ENCODE measurements around the gene ZG16. TPM values are rescaled to one million over a fixed set of nuclear protein-coding genes. Genes with fewer than 3 reads are reported as not detected.
"Not testable (repeated sequence)": the region's sequence is repeated elsewhere in the genome, so short reads cannot be mapped to it uniquely, and the experiment has no call there.

The ZG16 gene
- total RNA-seq, 1 experiment from 2014 or later: not detected

DNA sequence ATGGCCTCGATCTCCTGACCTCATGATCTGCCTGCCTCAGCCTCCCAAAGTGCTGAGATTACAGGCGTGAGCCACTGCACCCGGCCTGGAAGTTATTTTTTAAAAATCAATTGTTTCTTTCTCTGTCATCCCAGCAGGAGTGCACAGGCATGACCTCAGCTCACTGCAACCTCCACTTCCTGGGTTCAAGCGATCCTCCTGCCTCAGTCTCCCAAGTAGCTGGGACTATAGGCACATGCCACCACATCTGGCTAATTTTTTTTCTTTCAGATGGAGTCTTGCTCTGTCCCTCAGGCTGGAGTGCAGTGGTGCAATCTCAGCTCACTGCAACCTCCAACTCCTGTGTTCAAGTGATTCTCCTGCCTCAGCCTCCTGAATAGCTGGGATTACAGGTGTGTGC lies 9.1 kb downstream of the ZG16 start:
- not testable (repeated sequence) for DNase-seq (ENCODE audit: low read depth)

GRCh38 chr16:29789775-29790182 lies 11.7 kb downstream of the ZG16 start:
- no peak for DNase-seq (ENCODE audit: low read depth)

- peak; percentile 98 for DNase-seq (ENCODE audit: low read depth)
Measured at GRCh38 chr16:29790183-29790948, 12.3 kb downstream of the ZG16 start, which contains the start of gene KIF22. Gene KIF22 (plus strand): TSS chr16:29790751. CDS start chr16:29790760, 9 bp downstream.

GRCh38 chr16:29790949-29791844 lies 13.1 kb downstream of the ZG16 start:
- no peak for DNase-seq (ENCODE audit: low read depth)

DNA sequence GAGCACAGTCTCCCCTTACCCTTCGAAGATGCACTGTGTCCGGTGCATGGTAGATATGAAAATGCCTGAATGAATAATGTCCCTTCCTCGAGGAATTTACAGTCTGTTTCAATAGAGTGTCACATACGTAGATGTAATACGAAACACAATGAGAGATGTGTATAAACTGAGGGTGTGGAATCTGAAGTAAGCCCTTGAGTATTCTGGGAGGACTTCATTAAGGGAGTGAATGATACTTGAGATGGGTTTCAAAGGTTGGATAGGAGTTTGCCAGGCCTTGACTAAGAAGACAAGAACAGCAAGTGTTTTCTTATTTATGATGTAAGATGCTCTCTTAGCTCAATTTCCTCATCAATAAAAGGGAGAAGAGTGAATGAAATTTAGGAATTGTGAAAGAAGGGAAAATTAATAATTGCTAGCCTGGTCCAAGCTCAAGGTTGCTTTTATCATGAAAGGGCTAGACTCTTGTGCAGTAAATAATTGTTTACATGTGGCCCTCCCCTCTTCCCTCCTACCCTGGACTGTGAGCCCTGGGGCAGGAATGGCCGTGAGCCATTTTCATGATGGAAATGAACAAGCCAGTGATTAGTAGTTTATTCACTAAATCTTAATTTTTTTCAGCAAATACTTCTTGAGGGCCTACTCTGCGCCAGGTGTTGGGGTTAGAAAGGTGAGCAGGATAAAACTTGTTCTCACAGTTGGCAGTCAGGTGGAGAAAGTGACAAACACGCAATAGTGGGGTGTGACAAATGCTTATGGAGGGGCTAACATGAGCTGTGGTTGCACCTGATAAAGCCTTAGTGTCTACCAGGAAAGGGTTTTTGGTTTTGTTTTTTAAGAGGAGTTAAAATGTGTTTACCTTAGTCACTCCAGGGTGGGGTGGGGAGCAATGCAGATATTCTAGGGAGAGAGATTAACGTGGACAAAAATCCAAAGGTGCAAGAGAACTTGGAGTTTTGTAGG lies 14.1 kb downstream of the ZG16 start:
- no peak for DNase-seq (ENCODE audit: low read depth)

DNA sequence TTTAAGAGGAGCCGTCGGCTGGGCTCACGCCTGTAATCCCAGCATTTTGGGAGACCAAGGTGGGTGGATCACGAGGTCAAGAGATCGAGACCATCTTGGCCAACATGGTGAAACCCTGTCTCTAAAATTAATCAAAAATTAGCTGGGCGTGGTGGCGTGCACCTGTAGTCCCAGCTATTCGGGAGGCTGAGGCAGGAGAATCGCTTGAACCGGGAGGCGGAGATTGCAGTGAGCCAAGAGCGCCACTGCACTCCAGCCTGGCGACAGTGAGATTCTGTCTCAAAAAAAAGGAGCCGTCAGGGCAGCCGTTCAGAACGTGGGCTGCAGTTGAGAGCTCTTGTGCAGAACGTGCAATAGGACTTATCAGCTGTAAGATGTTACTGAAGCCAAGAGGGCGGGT lies 15.1 kb downstream of the ZG16 start:
- not testable (repeated sequence) for DNase-seq (ENCODE audit: low read depth)

DNA sequence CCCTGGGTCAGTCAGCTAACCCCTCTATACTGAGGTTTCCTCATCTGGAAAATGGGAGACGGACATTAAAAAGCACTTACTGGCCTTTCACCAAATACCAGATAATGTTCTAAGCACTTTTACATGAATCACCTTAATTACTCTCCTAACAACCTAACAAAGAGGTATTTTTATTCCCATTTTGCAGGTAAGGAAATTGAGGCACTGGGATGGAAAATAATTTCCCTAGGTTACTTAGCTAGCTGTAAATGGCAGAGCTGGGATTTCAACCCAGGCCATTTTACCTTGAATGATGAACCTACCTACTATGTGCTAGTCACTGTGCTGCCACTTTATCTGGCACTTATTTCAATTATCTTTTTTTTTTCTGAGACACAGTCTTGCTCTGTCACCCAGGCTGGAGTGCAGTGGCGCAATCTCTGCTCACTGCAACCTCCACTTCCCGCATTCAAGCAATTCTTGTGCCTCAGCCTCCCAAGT lies 16.2 kb downstream of the ZG16 start:
- no peak for DNase-seq (ENCODE audit: low read depth)

- no peak for DNase-seq (ENCODE audit: low read depth)
Measured at GRCh38 chr16:29802416-29802935, 24.4 kb downstream of the ZG16 start.

DNA sequence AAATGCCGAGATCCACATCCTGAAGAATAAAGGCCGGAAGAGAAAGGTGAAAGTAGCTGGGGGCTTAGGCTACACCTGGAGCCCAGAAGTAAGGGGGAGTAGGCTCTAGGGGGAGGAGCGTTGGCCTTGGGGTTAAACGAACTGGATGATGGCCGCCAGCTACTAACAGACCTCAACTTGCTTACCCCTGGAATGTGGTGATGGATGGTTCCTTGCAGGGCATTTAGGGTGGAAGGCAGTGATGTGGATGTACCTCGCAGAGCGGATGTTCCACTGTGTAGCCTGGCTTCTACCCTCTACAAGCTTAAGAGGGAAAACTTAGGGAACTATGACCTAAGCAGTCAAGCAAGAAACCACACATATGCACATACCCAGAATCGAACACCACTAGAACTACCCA lies 26.0 kb downstream of the ZG16 start:
- DNase-seq (ENCODE audit: low read depth): no peak

DNA sequence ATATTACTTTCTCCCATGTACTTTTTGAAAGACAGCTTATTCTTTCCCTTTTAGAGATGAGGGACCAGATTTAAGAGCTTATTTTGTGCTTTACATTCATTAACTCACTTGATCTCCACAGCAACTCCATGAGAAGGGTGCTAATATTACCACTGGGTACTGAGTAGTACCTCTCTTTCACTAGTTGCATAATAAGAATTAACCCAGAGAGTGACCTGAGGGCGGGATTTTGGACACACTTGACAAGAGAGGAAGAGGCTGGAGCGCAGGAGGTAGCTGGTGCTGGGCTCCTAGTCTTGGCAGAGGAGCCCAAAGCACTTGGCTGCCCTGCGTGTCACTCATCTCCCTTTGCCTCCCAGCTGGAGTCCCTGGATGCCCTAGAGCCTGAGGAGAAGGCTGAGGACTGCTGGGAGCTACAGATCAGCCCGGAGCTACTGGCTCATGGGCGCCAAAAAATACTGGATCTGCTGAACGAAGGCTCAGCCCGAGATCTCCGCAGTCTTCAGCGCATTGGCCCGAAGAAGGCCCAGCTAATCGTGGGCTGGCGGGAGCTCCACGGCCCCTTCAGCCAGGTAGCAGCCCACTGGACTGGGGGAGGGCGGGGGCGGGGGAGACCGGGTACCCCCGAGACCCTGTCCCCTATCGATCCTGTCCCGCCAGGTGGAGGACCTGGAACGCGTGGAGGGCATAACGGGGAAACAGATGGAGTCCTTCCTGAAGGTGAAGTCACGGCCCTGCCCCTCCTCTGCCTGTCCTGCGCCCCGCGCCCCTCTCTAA lies 26.6 kb downstream of the ZG16 start:
- peak; percentile 77 for DNase-seq (ENCODE audit: low read depth)

DNA sequence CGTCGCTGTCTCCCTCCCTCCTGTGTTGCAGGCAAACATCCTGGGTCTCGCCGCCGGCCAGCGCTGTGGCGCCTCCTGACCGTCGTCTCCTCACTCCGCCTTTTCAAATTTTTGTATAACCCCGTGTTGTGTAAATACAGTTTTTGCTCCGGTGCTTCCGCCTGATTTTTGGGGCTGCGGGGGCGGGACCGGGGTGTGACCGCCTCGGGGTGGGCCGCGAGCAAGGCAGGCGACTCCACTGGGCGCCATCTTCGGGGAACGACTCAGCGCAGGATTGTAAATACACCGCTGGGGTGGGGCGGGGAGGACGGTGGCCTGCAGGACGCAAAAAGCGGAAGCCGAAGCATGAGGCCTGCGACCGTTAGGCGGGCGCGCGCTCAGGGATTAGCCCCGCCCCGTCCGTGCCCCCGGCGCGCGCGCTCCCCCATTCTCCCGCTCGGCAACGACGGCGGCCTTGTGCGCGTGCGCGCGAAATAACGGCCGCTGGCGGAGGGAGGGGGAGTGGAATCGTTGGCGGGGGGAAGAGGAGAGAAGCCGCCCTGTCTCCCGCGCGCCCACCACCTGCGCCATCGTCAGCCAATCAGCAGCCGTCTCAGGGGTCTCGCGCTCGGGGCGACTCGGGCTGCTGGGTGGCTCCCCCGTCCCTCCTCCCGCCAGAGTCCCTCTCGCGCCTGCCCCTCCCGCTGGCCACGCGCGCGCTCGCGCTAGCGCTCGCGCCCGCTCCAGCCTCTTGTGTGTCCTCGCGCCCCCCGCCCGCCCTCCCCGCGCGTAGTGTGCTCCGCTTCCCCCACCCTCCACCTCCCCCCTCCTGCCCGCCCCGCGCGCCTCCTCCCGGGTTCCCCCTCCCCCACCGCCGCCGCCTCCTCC lies 27.4 kb downstream of the ZG16 start:
- DNase-seq (ENCODE audit: low read depth): peak; percentile 95

- peak; percentile 89 for DNase-seq (ENCODE audit: low read depth)
Measured at GRCh38 chr16:29806099-29806579, 28.1 kb downstream of the ZG16 start, which contains the start of gene MAZ. Gene MAZ (plus strand): TSS chr16:29806529. CDS start chr16:29806702, 173 bp downstream.

GRCh38 chr16:29806641-29807425 lies 28.8 kb downstream of the ZG16 start:
- DNase-seq (ENCODE audit: low read depth): peak; percentile 77

DNA sequence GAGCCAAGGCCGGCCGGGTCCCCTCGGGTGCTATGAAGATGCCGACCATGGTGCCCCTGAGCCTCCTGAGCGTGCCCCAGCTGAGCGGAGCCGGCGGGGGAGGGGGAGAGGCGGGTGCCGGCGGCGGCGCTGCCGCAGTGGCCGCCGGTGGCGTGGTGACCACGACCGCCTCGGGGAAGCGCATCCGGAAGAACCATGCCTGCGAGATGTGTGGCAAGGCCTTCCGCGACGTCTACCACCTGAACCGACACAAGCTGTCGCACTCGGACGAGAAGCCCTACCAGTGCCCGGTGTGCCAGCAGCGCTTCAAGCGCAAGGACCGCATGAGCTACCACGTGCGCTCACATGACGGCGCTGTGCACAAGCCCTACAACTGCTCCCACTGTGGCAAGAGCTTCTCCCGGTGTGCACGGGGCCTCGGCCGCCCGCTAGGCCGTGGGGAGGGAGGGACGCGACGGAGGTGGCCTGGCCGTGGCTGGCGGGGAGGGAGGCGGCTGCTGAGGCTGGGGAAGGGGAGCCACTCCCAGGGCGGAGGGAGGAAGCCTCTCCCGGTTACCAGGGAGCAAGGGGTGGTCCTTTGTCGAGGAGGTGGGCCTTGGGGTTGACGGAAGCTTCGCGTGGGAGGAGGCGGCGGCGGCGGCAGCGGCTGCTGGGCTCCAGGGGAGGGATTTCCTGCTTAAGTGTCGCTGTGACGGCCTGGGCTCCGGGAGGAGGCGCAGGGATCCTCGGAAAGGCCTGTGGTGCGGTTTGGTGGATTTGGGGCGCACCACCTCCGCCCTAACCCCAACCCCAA lies 29.6 kb downstream of the ZG16 start:
- peak; percentile 88 for DNase-seq (ENCODE audit: low read depth)

DNA sequence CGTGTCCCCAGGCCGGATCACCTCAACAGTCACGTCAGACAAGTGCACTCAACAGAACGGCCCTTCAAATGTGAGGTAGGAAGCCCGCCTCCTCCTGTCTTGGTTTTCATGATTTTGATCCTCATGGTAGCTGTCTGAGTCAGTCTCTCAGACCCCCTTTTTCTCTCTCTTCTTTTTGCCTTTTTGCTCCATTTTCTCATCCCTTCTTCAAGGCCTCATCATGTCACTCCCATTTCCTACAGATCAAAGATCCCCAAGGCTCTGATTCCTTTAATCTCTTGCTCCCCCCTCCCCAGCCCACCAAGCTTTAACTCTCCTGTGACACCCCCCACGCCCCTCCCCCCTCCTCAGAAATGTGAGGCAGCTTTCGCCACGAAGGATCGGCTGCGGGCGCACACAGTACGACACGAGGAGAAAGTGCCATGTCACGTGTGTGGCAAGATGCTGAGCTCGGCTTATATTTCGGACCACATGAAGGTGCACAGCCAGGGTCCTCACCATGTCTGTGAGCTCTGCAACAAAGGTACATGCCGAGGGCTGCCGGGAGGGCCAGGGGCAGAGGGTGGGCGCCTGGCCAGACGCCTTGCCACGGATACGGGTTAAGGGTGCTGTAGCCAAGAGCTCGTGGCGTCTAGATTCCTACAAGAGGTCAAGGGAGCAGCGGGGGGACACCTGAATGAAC lies 30.3 kb downstream of the ZG16 start:
- DNase-seq (ENCODE audit: low read depth): no peak

- DNase-seq (ENCODE audit: low read depth): no peak
Measured at GRCh38 chr16:29809031-29809747, 31.1 kb downstream of the ZG16 start.
